Measurements from ENCODE around the gene CD274. TPM values are rescaled to one million over a fixed set of nuclear protein-coding genes. Genes with fewer than 3 reads are reported as not detected.

The CD274 gene
- total and polyA plus RNA-seq, 2 experiments from 2014 or later = not detected

DNA sequence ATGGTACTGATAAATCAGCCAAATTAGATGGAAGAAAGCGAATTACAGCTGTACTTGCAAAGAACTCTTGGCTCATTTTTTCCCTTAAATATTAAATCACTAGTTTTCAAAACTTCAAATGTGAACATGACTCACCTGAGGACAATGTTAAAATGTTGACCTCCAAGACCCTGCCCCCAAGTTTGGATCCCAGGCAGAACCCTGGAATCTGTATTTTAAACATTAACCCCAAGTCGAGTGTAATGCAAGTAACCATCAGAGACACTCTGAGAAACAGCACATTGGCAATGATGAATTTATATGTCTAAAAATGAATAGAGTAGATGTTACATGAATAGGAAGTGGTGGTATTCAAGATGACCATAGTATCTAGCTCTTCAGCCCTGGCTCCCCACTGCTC, 2.3 kb upstream of the CD274 start:
- H3F3A ChIP-seq (replicated peaks; ENCODE audit: low read depth) = no peaks in the 10 kb centered on the region
- H2AFZ ChIP-seq = no peak overlapping the region
- no peak overlapping the region for H3K4me3 ChIP-seq
- H3K9me3 Mint-ChIP-seq = no peaks in the 10 kb centered on the region
- no peaks in the 10 kb centered on the region for H3K27me3 ChIP-seq (ENCODE audit: insufficient read depth)
- no peak overlapping the region for H3K4me2 ChIP-seq
- no peaks in the 10 kb centered on the region for H3K36me3 ChIP-seq (ENCODE audit: insufficient read depth)
- no peak for ATAC-seq
- no peaks in the 10 kb centered on the region for H3K36me3 Mint-ChIP-seq (ENCODE audit: low read depth)
- H3K4me1 Mint-ChIP-seq = peaks cover 2% of the 10 kb centered on the region; the same call in 1 of the 3 replicates
- no peak overlapping the region for H3K27ac ChIP-seq (ENCODE audit: low read depth)
- TF ChIP-seq EZH2phosphoT487 (IDR thresholded peaks at IDR 0.05; ENCODE audit: unreplicated experiment) (no peak), ZNF114 (CRISPR knock-in tag; IDR thresholded peaks at IDR 0.05) (no peak), EZH2 (IDR thresholded peaks at IDR 0.05; ENCODE audit: low read depth, unreplicated experiment) (no peak)
- peak; percentile 16 for DNase-seq (ENCODE audit: low spot score)
- no peaks in the 10 kb centered on the region for H3K9me2 ChIP-seq (ENCODE audit: insufficient read depth)
- no peaks in the 10 kb centered on the region for H4K20me1 ChIP-seq (replicated peaks; ENCODE audit: insufficient read depth)
- 0 out of 2 replicates have a peak, but pooled peaks cover 4% of the 10 kb centered on the region for H3K4me1 ChIP-seq (ENCODE audit: insufficient read depth)
- H3K27me3 Mint-ChIP-seq (ENCODE audit: insufficient read depth, low read depth, poor library complexity) = peaks cover 3% of the 10 kb centered on the region
- no peak overlapping the region for H3K27ac Mint-ChIP-seq
- H3K79me2 ChIP-seq (replicated peaks; ENCODE audit: insufficient read depth) = no peaks in the 10 kb centered on the region
- no peak overlapping the region for H3K4me3 Mint-ChIP-seq

DNA sequence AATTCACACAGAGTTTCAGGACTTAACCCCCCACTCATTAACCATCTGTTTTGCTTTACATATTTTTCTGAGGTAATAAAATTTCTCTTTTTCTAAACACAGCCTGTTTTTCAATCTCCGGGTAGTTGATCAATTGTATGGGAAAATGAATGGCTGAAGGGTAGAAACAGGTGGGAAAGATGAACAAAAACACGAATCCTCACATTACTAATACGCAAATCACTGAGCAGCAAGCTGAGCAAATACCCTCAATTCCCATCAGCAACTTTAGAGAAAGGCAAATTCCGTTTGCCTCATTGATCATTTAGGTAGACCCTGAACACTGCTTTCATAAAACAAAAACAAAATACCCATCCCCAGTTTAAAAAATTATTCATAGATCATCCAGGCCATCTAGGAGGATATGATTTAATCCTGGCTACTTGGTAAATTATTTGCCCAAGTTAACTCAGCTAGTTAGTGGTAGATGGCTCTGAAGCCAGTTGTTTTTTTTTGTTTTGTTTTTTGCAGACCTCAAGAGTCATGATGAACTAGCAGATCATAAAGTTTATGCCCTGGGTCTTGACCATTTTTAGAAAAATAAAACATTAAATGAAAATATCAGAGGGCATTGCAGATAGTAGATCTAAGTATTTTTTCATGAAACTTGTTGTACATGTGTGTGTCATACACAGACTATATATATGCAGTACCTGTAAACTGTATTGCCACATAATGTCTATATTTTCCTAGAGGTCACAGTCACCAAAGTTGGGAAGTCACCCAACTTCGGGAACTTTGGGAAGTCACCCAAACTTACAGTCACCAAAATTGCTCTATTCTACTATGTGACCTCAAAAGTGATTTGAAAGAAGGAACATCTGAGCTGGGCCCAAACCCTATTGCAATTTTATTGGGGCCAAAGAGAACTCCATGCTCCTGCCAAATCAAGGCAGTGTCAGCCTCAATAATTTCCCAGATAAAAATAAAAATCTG, 1.6 kb upstream of the CD274 start:
- no peaks in the 10 kb centered on the region for H3K36me3 Mint-ChIP-seq (ENCODE audit: low read depth)
- H3K27me3 ChIP-seq (ENCODE audit: insufficient read depth) = no peaks in the 10 kb centered on the region
- TF ChIP-seq ZNF114 (CRISPR knock-in tag; IDR thresholded peaks at IDR 0.05) (no peak), EZH2 (IDR thresholded peaks at IDR 0.05; ENCODE audit: low read depth, unreplicated experiment) (no peak), POLR2AphosphoS5 (IDR thresholded peaks at IDR 0.05; ENCODE audit: low read depth) (no peak), JUNB (IDR thresholded peaks at IDR 0.05; ENCODE audit: unreplicated experiment) (no peak), EZH2phosphoT487 (IDR thresholded peaks at IDR 0.05; ENCODE audit: unreplicated experiment) (no peak), STAT1 (IDR thresholded peaks at IDR 0.05; ENCODE audit: unreplicated experiment) (no peak), NANOG (IDR thresholded peaks at IDR 0.05; ENCODE audit: borderline replicate concordance) (no peak)
- TF ChIP-seq, protein P1, sequence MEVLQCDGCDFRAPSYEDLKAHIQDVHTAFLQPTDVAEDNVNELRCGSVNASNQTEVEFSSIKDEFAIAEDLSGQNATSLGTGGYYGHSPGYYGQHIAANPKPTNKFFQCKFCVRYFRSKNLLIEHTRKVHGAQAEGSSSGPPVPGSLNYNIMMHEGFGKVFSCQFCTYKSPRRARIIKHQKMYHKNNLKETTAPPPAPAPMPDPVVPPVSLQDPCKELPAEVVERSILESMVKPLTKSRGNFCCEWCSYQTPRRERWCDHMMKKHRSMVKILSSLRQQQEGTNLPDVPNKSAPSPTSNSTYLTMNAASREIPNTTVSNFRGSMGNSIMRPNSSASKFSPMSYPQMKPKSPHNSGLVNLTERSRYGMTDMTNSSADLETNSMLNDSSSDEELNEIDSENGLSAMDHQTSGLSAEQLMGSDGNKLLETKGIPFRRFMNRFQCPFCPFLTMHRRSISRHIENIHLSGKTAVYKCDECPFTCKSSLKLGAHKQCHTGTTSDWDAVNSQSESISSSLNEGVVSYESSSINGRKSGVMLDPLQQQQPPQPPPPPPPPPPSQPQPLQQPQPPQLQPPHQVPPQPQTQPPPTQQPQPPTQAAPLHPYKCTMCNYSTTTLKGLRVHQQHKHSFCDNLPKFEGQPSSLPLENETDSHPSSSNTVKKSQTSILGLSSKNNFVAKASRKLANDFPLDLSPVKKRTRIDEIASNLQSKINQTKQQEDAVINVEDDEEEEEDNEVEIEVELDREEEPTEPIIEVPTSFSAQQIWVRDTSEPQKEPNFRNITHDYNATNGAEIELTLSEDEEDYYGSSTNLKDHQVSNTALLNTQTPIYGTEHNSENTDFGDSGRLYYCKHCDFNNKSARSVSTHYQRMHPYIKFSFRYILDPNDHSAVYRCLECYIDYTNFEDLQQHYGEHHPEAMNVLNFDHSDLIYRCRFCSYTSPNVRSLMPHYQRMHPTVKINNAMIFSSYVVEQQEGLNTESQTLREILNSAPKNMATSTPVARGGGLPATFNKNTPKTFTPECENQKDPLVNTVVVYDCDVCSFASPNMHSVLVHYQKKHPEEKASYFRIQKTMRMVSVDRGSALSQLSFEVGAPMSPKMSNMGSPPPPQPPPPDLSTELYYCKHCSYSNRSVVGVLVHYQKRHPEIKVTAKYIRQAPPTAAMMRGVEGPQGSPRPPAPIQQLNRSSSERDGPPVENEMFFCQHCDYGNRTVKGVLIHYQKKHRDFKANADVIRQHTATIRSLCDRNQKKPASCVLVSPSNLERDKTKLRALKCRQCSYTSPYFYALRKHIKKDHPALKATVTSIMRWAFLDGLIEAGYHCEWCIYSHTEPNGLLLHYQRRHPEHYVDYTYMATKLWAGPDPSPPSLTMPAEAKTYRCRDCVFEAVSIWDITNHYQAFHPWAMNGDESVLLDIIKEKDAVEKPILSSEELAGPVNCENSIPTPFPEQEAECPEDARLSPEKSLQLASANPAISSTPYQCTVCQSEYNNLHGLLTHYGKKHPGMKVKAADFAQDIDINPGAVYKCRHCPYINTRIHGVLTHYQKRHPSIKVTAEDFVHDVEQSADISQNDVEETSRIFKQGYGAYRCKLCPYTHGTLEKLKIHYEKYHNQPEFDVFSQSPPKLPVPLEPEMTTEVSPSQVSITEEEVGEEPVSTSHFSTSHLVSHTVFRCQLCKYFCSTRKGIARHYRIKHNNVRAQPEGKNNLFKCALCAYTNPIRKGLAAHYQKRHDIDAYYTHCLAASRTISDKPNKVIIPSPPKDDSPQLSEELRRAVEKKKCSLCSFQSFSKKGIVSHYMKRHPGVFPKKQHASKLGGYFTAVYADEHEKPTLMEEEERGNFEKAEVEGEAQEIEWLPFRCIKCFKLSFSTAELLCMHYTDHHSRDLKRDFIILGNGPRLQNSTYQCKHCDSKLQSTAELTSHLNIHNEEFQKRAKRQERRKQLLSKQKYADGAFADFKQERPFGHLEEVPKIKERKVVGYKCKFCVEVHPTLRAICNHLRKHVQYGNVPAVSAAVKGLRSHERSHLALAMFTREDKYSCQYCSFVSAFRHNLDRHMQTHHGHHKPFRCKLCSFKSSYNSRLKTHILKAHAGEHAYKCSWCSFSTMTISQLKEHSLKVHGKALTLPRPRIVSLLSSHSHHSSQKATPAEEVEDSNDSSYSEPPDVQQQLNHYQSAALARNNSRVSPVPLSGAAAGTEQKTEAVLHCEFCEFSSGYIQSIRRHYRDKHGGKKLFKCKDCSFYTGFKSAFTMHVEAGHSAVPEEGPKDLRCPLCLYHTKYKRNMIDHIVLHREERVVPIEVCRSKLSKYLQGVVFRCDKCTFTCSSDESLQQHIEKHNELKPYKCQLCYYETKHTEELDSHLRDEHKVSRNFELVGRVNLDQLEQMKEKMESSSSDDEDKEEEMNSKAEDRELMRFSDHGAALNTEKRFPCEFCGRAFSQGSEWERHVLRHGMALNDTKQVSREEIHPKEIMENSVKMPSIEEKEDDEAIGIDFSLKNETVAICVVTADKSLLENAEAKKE (CRISPR knock-in tag; IDR thresholded peaks at IDR 0.05) = no peak
- TF ChIP-seq, protein P2, sequence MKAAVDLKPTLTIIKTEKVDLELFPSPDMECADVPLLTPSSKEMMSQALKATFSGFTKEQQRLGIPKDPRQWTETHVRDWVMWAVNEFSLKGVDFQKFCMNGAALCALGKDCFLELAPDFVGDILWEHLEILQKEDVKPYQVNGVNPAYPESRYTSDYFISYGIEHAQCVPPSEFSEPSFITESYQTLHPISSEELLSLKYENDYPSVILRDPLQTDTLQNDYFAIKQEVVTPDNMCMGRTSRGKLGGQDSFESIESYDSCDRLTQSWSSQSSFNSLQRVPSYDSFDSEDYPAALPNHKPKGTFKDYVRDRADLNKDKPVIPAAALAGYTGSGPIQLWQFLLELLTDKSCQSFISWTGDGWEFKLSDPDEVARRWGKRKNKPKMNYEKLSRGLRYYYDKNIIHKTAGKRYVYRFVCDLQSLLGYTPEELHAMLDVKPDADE (IDR thresholded peaks at IDR 0.05) = no peak
- no peaks in the 10 kb centered on the region for H4K20me1 ChIP-seq (replicated peaks; ENCODE audit: insufficient read depth)
- H3K79me2 ChIP-seq (replicated peaks; ENCODE audit: insufficient read depth) = no peaks in the 10 kb centered on the region
- H3K9me3 Mint-ChIP-seq = no peaks in the 10 kb centered on the region
- H3K9me2 ChIP-seq (ENCODE audit: insufficient read depth) = no peaks in the 10 kb centered on the region
- 0 out of 2 replicates have a peak, but pooled peaks cover 4% of the 10 kb centered on the region for H3K4me1 ChIP-seq (ENCODE audit: insufficient read depth)
- H3K27ac ChIP-seq (ENCODE audit: low read depth) = no peak overlapping the region
- DNase-seq (ENCODE audit: low spot score) (no peak), ATAC-seq (no peak)
- peaks cover 2% of the 10 kb centered on the region; the same call in 1 of the 3 replicates for H3K4me1 Mint-ChIP-seq
- no peak overlapping the region for H3K4me3 ChIP-seq
- no peak overlapping the region for H2AFZ ChIP-seq
- H3K4me3 Mint-ChIP-seq = no peak overlapping the region
- H3K27ac Mint-ChIP-seq = no peak overlapping the region
- no peaks in the 10 kb centered on the region for H3F3A ChIP-seq (replicated peaks; ENCODE audit: low read depth)
- H3K4me2 ChIP-seq = no peak overlapping the region
- no peaks in the 10 kb centered on the region for H3K36me3 ChIP-seq (ENCODE audit: insufficient read depth)
- peaks cover 3% of the 10 kb centered on the region for H3K27me3 Mint-ChIP-seq (ENCODE audit: insufficient read depth, low read depth, poor library complexity)
